Measurements from ENCODE around the gene FAM168B.

DNA sequence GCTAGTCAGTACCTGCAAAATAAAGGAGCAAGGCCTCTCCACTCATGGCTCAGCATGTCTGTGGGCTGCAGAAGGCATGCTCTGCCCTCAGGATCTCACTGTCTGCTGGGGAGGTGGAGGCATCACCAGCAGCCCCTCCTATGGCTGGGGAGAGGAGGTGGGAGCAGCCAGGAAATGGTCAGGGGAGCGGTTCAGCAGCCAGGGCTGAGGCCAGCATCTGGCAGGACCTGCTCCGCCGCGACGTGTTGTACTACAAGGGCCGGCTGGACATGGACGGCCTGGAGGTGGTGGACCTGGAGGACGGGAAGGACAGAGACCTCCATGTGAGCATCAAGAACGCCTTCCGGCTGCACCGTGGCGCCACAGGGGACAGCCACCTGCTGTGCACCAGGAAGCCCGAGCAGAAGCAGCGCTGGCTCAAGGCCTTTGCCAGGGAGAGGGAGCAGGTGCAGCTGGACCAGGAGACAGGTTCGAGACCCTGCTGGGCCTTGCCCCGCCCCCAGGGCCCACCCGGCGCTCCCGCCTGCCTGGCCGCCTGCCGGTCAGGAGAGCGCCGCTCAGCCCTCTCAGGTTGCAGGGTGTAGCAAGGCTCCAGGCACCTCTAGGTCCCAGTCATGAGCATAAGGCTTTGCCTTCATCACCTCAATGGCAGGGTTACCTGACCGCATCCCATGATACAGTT, 49.0 kb downstream of the FAM168B start:
- TF ChIP-seq GATA2 (IDR thresholded peaks at IDR 0.05; ENCODE audit: low read depth, low read length), result no peak
- TF ChIP-seq GATA3 (IDR thresholded peaks at IDR 0.05; ENCODE audit: low read depth, low read length), result no peak
